GM11168 (cell line): ENCODE data around the gene RDH14.

Source experiments
- in situ Hi-C: fragments of 300-500 bp; cut with MboI; formaldehyde crosslinking; loops from one replicate; pipeline ENCODE4 v1.12.0; 2022; ENCODE audit warnings: low sequenced_read_pairs; ENCODE audit not compliant: unreplicated experiment

Gene RDH14

DNA sequence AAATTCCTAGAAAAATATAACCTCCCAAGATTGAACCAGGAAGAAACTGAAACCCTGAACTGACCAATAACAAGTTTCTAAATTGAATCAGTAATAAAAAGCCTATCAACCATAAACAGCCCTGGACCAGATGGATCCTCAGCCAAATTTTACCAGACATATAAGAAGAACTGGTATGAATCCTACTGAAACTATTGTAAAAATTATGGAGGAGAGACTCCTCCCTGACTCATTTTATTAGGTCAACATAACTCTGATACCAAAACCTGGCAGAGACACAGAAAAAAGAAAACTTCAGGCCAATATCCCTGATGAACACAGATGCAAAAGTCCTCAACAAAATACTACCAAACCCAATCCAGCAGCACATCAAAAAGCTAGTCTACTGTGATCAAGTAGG is 17.6 kb upstream of the RDH14 start:
- in situ Hi-C loops: no loop called here

- in situ Hi-C loops: no loop called here
Measured at GRCh38 chr2:18566145-18566769, 5.8 kb upstream of the RDH14 start.

DNA sequence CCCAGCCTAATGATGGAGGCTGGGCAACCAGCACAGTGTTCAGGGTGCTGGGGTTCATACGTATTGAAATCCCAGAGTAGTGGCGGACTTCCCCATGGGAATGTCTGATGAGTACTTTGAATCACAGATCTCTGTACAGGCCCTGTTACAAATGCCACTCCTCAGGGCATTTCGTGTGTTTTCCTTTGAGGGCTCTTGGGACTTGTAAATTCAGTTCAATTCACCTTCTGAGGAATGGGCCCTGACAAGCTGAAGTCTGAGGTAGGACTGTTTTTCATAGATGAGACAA is 288 bp upstream of the RDH14 start:
- in situ Hi-C loops: no loop called here

- in situ Hi-C loops: no loop called here
Measured at GRCh38 chr2:18559531-18560030, 872 bp downstream of the RDH14 start.

- in situ Hi-C loops: no loop called here
Measured at GRCh38 chr2:18558458-18558857, 2.0 kb downstream of the RDH14 start.

DNA sequence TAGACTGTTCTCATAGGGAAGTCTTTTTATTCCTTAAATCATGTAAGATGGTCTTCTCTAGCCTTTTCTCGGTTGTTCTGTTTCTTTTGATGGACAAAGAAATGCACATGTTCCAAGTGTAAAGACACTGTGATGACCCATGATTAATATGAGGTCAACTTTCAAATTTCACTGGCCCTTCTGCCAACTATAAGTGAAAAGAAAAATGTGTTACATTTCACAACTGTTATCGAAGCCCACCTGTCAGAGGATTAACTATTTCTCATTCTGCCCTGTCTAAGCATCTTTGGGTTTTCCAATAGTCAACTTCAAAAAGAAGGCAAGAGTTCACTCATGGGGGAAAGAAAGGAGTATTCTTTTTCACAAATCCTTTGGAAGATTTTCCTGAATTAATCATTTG is 3.3 kb downstream of the RDH14 start:
- in situ Hi-C loops: no loop called here

- in situ Hi-C loops: no loop called here
Measured at GRCh38 chr2:18552351-18553077, 7.9 kb downstream of the RDH14 start.

DNA sequence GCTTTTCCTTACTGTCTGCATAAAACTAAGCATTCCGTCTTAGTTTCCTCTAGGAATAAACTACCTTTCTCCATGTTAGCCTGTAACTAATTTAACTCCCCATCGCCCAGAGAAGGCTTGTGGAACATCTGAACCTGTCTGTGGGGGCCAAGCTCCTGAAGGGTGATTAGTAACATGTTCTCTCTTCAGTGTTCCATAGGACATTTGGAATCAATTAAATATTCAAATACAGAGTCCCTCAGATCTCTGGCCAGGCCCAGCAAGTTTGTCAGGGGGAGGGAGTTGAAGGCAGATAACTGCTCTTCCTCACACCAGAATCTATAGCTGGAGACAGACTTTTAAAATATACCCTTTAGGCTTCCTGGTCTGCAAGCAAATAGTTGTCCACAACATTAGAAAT is 8.8 kb downstream of the RDH14 start:
- in situ Hi-C loops: no loop called here

GRCh38 chr2:18551169-18551568 is 9.3 kb downstream of the RDH14 start:
- in situ Hi-C loops: no loop called here

DNA sequence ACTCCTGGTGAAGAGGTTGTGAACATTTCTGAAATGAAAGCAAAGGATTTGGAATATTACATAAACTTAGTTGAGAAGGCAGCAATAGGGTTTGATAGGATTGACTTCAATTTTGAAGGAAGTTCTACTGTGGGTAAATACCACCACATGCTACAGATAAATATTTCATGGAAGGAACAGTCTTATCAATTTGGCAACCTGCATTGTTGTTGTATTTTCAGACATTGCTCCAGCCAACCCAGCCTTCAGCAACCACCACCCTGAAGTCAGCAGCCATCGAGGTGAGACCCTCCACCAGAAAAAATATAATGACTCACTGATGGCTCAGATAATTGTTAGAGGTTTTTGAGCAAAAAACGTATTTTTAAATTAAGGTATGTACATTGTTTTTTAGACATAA is 10.0 kb downstream of the RDH14 start:
- in situ Hi-C loops: no loop called here

- in situ Hi-C loops: loop anchor here (25.0 kb wide), 1 partner anchor 813 kb away; the partner anchor contains the start of gene OSR1
Measured at GRCh38 chr2:18549083-18549482, 11.4 kb downstream of the RDH14 start.

- in situ Hi-C loops: loop anchor here (25.0 kb wide), 1 partner anchor 814 kb away; the partner anchor contains the start of gene OSR1
Measured at GRCh38 chr2:18548621-18549020, 11.8 kb downstream of the RDH14 start.

DNA sequence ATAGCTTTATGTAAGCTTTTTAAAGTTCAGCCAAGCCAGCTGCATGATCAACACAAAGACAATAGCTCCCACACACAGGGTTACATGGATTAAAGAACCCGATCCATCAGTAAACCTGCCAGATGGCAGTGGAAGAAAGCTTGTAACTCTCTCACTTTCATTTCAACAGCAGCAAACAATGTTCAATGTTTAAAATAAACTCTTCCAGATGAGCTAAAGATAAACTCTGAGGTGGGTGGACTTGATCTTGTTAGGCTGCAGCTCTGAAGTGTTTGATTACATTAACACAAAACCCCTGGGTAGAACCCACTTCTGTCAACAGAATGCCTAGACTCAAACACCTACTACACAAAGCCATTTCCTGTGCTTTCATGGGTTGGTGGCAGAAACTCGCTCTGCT is 13.9 kb downstream of the RDH14 start:
- in situ Hi-C loops: loop anchor here (25.0 kb wide), 1 partner anchor 816 kb away; the partner anchor contains the start of gene OSR1

DNA sequence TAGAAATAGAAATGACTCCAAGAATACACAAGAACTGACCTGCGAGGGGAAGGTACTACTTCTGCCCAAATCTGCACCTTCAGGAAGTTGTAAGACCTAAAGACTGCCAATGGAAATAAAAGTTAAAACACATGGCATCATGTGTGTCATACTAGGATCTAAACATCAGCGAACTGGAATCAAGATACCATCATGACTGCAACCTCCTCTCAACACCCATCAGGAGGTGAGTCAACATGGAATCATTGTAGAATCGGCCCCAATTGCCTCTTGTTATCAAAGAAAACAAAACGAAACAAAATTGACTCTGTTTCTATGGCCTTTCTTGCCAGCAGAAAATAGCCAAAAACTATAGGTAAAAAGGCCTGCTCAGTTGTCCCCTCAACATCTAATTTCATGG is 15.1 kb downstream of the RDH14 start:
- in situ Hi-C loops: loop anchor here (25.0 kb wide), 1 partner anchor 817 kb away; the partner anchor contains the start of gene OSR1

DNA sequence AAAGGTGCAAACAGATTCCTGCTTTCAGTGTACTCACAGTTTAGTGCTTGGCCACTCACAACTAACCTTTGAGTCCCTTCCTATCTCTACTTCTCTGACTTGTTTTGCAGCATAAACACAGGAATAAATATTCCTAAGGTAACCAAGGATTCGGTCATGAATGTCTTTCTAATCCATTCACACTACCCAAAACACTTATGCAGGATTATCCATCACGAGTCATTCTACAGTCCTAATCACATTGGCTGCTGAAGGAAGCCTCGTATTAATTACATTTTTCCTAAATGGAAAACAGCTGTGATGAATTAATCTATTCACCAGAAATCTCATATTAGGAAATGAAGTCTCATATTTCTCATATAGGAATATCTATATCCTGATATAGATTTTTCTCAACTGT is 16.3 kb downstream of the RDH14 start:
- in situ Hi-C loops: loop anchor here (25.0 kb wide), 1 partner anchor 818 kb away; the partner anchor contains the start of gene OSR1

DNA sequence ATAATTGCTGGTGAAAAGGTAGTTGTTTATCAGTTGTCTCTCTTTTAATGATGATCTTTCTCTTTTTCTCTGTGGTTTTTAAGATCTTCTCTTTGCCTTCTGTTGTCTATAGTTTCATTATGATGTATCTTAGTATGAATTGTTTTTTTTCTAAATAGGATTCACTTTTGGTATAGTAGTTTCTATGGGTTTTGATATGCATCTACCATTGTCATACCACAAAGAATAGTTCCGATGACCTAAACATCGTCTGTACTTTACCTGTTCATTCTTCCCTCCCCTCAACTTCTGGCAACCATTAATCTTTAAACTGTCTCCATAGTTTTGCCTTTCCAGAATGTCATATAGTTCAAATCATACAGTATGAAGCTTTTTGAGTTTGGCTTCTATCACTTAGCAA is 19.6 kb downstream of the RDH14 start:
- in situ Hi-C loops: loop anchor here (25.0 kb wide), 1 partner anchor 821 kb away; the partner anchor contains the start of gene OSR1

DNA sequence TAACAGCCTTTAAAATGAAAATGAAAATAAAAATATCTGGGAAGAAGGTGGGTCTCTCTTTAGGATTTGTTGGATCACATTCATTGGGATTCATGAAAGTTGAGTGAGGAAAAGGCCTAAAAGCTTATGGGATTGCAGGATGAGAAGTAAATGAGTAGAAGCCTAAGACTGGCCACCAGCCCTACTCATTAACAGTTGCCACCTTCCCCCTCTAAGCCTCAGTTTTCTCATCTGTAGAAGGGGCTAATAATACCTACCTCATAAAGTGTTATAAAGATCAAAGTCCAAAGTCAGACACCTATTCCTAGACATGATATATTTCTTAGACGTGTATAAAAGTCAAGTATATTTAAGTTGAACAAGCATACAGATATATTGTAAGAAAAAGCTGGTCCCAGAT is 23.8 kb downstream of the RDH14 start:
- in situ Hi-C loops: loop anchor here (25.0 kb wide), 1 partner anchor 826 kb away; the partner anchor contains the start of gene OSR1

GRCh38 chr2:18536100-18536499 is 24.4 kb downstream of the RDH14 start:
- in situ Hi-C loops: loop anchor here (25.0 kb wide), 1 partner anchor 826 kb away; the partner anchor contains the start of gene OSR1

- in situ Hi-C loops: loop anchor here (25.0 kb wide), 1 partner anchor 831 kb away; the partner anchor contains the start of gene OSR1
Measured at GRCh38 chr2:18531194-18531593, 29.3 kb downstream of the RDH14 start.

- in situ Hi-C loops: loop anchor here (25.0 kb wide), 1 partner anchor 834 kb away; the partner anchor contains the start of gene OSR1
Measured at GRCh38 chr2:18527822-18528221, 32.6 kb downstream of the RDH14 start.

- in situ Hi-C loops: loop anchor here (25.0 kb wide), 1 partner anchor 835 kb away; the partner anchor contains the start of gene OSR1
Measured at GRCh38 chr2:18527326-18527725, 33.1 kb downstream of the RDH14 start.
